H1 (cell line): Measurements from ENCODE around the gene VARS2. TPM values are rescaled to one million over a fixed set of nuclear protein-coding genes. Genes with fewer than 3 reads are reported as not detected.

ENCODE experiments used
- CTCF ChIA-PET: fragments of 300-600 bp; sonication (Branson Sonifier 250); formaldehyde crosslinking; loops from one replicate; lab custom pipeline; 2021; ENCODE audit not compliant: partially characterized antibody; lab: Charles Lee
- POLR2A ChIA-PET: fragments of 300-600 bp; sonication (Branson Sonifier 250); formaldehyde crosslinking; loops from one replicate; lab custom pipeline; 2021; ENCODE audit warnings: inconsistent platforms; ENCODE audit not compliant: partially characterized antibody; lab: Charles Lee
- DNase-seq, 2 experiments: peaks; one replicate each; pipeline versions ENCODE4 v3.0.0 to v3.0.0-alpha.2; 2010 to 2022; ENCODE audit warnings: low spot score in 2 of 2, low read depth in 1 of 2, mixed read lengths in 1 of 2
- FAIRE-seq: peaks from 2 replicates; lab custom pipeline; 2011; peaks lifted over from hg19 to GRCh38; lab: Jason Lieb, UNC
- H2AFZ ChIP-seq: 2 replicates; pipeline ENCODE4 v1.8.1; 2012; ENCODE audit warnings: low read length, inconsistent platforms
- H2AK5ac ChIP-seq: 2 replicates; pipeline ENCODE4 v1.6.1; 2013; ENCODE audit warnings: low read depth, low read length
- H2BK120ac ChIP-seq: replicated peaks from 2 replicates; pipeline ENCODE3; 2013; ENCODE audit warnings: low read depth, low read length, inconsistent platforms
- H2BK12ac ChIP-seq: 2 replicates; pipeline ENCODE4 v1.6.1; 2013; ENCODE audit warnings: low read depth, low read length
- H2BK15ac ChIP-seq: 2 replicates; pipeline ENCODE4 v1.6.1; 2013; ENCODE audit warnings: low read length
- H2BK20ac ChIP-seq: 2 replicates; pipeline ENCODE4 v1.6.1; 2013; ENCODE audit warnings: low read length
- H2BK5ac ChIP-seq: 2 replicates; pipeline ENCODE4 v1.6.1; 2013; ENCODE audit warnings: low read depth, low read length
- H3K14ac ChIP-seq: 2 replicates; pipeline ENCODE4 v1.6.1; 2013; ENCODE audit warnings: inconsistent platforms; ENCODE audit not compliant: insufficient read length
- H3K18ac ChIP-seq: 2 replicates; pipeline ENCODE4 v1.6.1; 2013; ENCODE audit warnings: low read length; ENCODE audit errors: extremely low read depth
- H3K23ac ChIP-seq: 2 replicates; pipeline ENCODE4 v1.6.1; 2013; ENCODE audit warnings: inconsistent platforms; ENCODE audit not compliant: insufficient read length
- H3K23me2 ChIP-seq: 2 replicates; pipeline ENCODE4 v1.6.1; 2013; ENCODE audit warnings: low read depth, low read length
- H3K27ac ChIP-seq: 2 replicates; pipeline ENCODE4 v1.6.1; 2011; ENCODE audit warnings: low read depth, low read length, inconsistent platforms
- H3K27me3 ChIP-seq, 4 experiments: replicated peaks in 1 of 4; 1 replicate in 1 of 4; 2 replicates in 3 of 4; pipeline versions ENCODE4 v1.6.1 to v1.8.1; 2011 to 2013; ENCODE audit warnings: low read length in 3 of 4, mild to moderate bottlenecking in 3 of 4, inconsistent platforms in 2 of 4, mixed read lengths in 2 of 4, moderate library complexity in 1 of 4; ENCODE audit not compliant: control insufficient read depth in 3 of 4, insufficient read depth in 3 of 4; ENCODE audit errors: extremely low read depth in 1 of 4
- H3K36me3 ChIP-seq, 4 experiments: 2 replicates each; pipeline versions ENCODE4 v1.6.1 to v1.8.1; 2011 to 2013; ENCODE audit warnings: mild to moderate bottlenecking in 4 of 4, low read length in 3 of 4, moderate library complexity in 2 of 4, control low read depth in 1 of 4, inconsistent platforms in 1 of 4; ENCODE audit not compliant: insufficient read depth in 4 of 4, control insufficient read depth in 2 of 4
- H3K4ac ChIP-seq: replicated peaks from 2 replicates; pipeline ENCODE3; 2013; ENCODE audit warnings: low read length, low read depth, mixed read lengths, inconsistent platforms; ENCODE audit not compliant: insufficient read length
- H3K4me1 ChIP-seq, 4 experiments: replicated peaks in 1 of 4; 1 replicate in 1 of 4; 2 replicates in 3 of 4; pipeline versions ENCODE4 v1.6.1 to v1.8.1; 2011 to 2013; ENCODE audit warnings: low read length in 3 of 4, inconsistent platforms in 2 of 4, mixed read lengths in 1 of 4; ENCODE audit not compliant: insufficient read depth in 4 of 4, control insufficient read depth in 3 of 4
- H3K4me2 ChIP-seq, 2 experiments: 2 replicates each; pipeline versions ENCODE4 v1.6.1 to v1.8.1; 2011 to 2013; ENCODE audit warnings: low read depth in 2 of 2, low read length in 2 of 2, control low read depth in 1 of 2, inconsistent platforms in 1 of 2, mild to moderate bottlenecking in 1 of 2; ENCODE audit not compliant: insufficient read depth in 1 of 2
- H3K4me3 ChIP-seq, 4 experiments: fragments of 200-600, 300-600 bp in 1 of 4; sonication (generic), shearing (Covaris generic), sonication (Bioruptor Twin) in 1 of 4; 2 replicates each; pipeline versions ENCODE4 v1.5.1 to v1.8.1; 2011 to 2016; ENCODE audit warnings: low read length in 4 of 4, low read depth in 3 of 4, control low read depth in 2 of 4, inconsistent platforms in 2 of 4, mild to moderate bottlenecking in 2 of 4, mixed read lengths in 1 of 4, moderate library complexity in 1 of 4; ENCODE audit not compliant: insufficient read depth in 2 of 4; ENCODE audit errors: extremely low read depth in 1 of 4
- H3K56ac ChIP-seq: replicated peaks from 2 replicates; pipeline ENCODE3; 2013; ENCODE audit warnings: low read depth, mild to moderate bottlenecking, mixed read lengths, low read length, inconsistent platforms; ENCODE audit not compliant: insufficient read length
- H3K79me1 ChIP-seq: 2 replicates; pipeline ENCODE4 v1.6.1; 2013; ENCODE audit warnings: low read depth, low read length, control low read depth
- H3K79me2 ChIP-seq, 2 experiments: 2 replicates each; pipeline versions ENCODE4 v1.6.1 to v1.8.1; 2012 to 2013; ENCODE audit warnings: low read length in 2 of 2, mild to moderate bottlenecking in 2 of 2, inconsistent platforms in 1 of 2; ENCODE audit not compliant: insufficient read depth in 2 of 2, control insufficient read depth in 1 of 2
- H3K9ac ChIP-seq, 4 experiments: replicated peaks in 1 of 4; 1 replicate in 1 of 4; 2 replicates in 3 of 4; pipeline versions ENCODE4 v1.6.1 to v1.8.1; 2011 to 2013; ENCODE audit warnings: low read depth in 3 of 4, low read length in 3 of 4, control low read depth in 2 of 4, mild to moderate bottlenecking in 2 of 4, moderate library complexity in 2 of 4, inconsistent platforms in 1 of 4; ENCODE audit errors: extremely low read depth in 1 of 4
- H3K9me3 ChIP-seq, 2 experiments: 2 replicates each; pipeline versions ENCODE4 v1.6.1 to v1.8.1; 2012 to 2013; ENCODE audit warnings: mild to moderate bottlenecking in 2 of 2, moderate library complexity in 2 of 2, control low read depth in 1 of 2, inconsistent platforms in 1 of 2, low read depth in 1 of 2, low read length in 1 of 2, mixed read lengths in 1 of 2; ENCODE audit not compliant: insufficient read depth in 2 of 2
- H4K20me1 ChIP-seq, 2 experiments: replicated peaks in 1 of 2; 2 replicates each; pipeline versions ENCODE3 to v1.8.1; 2011 to 2013; ENCODE audit warnings: inconsistent platforms in 2 of 2, low read length in 2 of 2, mild to moderate bottlenecking in 1 of 2; ENCODE audit not compliant: insufficient read depth in 2 of 2, control insufficient read depth in 1 of 2
- H4K5ac ChIP-seq: 2 replicates; pipeline ENCODE4 v1.6.1; 2013; ENCODE audit warnings: low read length, low read depth, mixed read lengths, inconsistent platforms; ENCODE audit not compliant: insufficient read length
- H4K8ac ChIP-seq: 2 replicates; pipeline ENCODE4 v1.8.0; 2013; ENCODE audit warnings: mild to moderate bottlenecking, moderate library complexity, low read length, inconsistent platforms; ENCODE audit not compliant: insufficient read depth; ENCODE audit errors: extremely low read depth
- H4K91ac ChIP-seq: replicated peaks from 2 replicates; pipeline ENCODE3; 2013; ENCODE audit warnings: low read length, mixed read lengths, inconsistent platforms; ENCODE audit not compliant: insufficient read length
- CBX5 ChIP-seq: fragments of 300-800, 300-1000 bp; sonication (generic); IDR thresholded peaks from 2 replicates; pipeline ENCODE4 v1.7.1; 2016; ENCODE audit warnings: antibody characterized with exemption, low read length, low read depth
- CREB1 ChIP-seq: IDR thresholded peaks from 2 replicates; pipeline ENCODE4 v1.6.1; 2012; ENCODE audit warnings: inconsistent platforms
- GTF2F1 ChIP-seq: IDR thresholded peaks from 2 replicates; pipeline ENCODE4 v1.6.1; 2012; ENCODE audit warnings: low read depth, low read length, improper control_type of control experiment, borderline replicate concordance
- HDAC2 ChIP-seq, 2 experiments: fragments of 300-600 bp in 1 of 2; sonication (generic) in 1 of 2; IDR thresholded peaks; 2 replicates each; pipeline ENCODE4 v1.6.1; 2011 to 2012; ENCODE audit warnings: low read depth in 2 of 2, low read length in 2 of 2, mild to moderate bottlenecking in 2 of 2, moderate library complexity in 2 of 2, borderline replicate concordance in 1 of 2, inconsistent platforms in 1 of 2
- KDM4A ChIP-seq: IDR thresholded peaks from one replicate; pipeline ENCODE4 v1.7.1; 2012; ENCODE audit warnings: low read depth, mild to moderate bottlenecking, moderate library complexity, low read length, inconsistent platforms; ENCODE audit not compliant: severe bottlenecking
- MAFK ChIP-seq: IDR thresholded peaks from 2 replicates; pipeline ENCODE4 v1.6.1; 2012; ENCODE audit warnings: low read depth, mild to moderate bottlenecking, improper control_type of control experiment, low read length
- PHF8 ChIP-seq: fragments of 200-600 bp; sonication (generic); conservative IDR thresholded peaks from 2 replicates; pipeline ENCODE4 v1.7.1; 2012; ENCODE audit warnings: low read depth, mild to moderate bottlenecking, inconsistent platforms, low read length, moderate library complexity
- POLR2A ChIP-seq, 2 experiments: IDR thresholded peaks; 1 replicate in 1 of 2; 2 replicates in 1 of 2; pipeline ENCODE4 v1.6.1; 2011; ENCODE audit warnings: low read depth in 2 of 2, low read length in 2 of 2, mild to moderate bottlenecking in 2 of 2; ENCODE audit errors: control extremely low read depth in 1 of 2
- POU5F1 ChIP-seq: IDR thresholded peaks from 2 replicates; pipeline ENCODE4 v1.6.1; 2011; ENCODE audit warnings: low read depth, mild to moderate bottlenecking, low read length, moderate library complexity
- RBBP5 ChIP-seq: IDR thresholded peaks from 2 replicates; pipeline ENCODE4 v1.7.1; 2012; ENCODE audit warnings: low read depth, mild to moderate bottlenecking, inconsistent platforms, low read length, moderate library complexity, borderline replicate concordance
- RXRA ChIP-seq: IDR thresholded peaks from 2 replicates; pipeline ENCODE4 v1.6.1; 2011; ENCODE audit warnings: low read depth, mild to moderate bottlenecking, low read length, moderate library complexity; ENCODE audit not compliant: insufficient read depth
- TCF12 ChIP-seq: IDR thresholded peaks from 2 replicates; pipeline ENCODE4 v1.6.1; 2011; ENCODE audit warnings: low read depth, mild to moderate bottlenecking, low read length
- WGBS, 2 experiments: shearing (Covaris generic) in 1 of 2; methylation state at CpG; one replicate each; pipeline versions ENCODE4 v1.1.6 to v1.1.7; 2013 to 2015; ENCODE audit warnings: low lambda C conversion rate in 2 of 2, mixed read lengths in 2 of 2, inconsistent platforms in 1 of 2, low coverage in 1 of 2, missing lambda C conversion rate in 1 of 2; ENCODE audit not compliant: insufficient replicate concordance in 2 of 2, insufficient coverage in 1 of 2, insufficient read length in 1 of 2; ENCODE audit errors: extremely low coverage in 1 of 2, missing lambda C conversion rate in 1 of 2; 5-methylcytosine and 5-hydroxymethylcytosine counted together
- polyA plus RNA-seq, 7 experiments: library from polyadenylated mRNA; depleted of rRNA in 3 of 7; stranded (reverse) in 5 of 7; unstranded in 2 of 7; fragments of >200 nt in 5 of 7; fragments of 200-250 nt in 2 of 7; gene quantifications; 1 replicate in 5 of 7; 2 replicates in 1 of 7; 4 replicates in 1 of 7; pipeline versions ENCODE4 v1.2.1 to v1.2.3, GENCODE V29; 2011 to 2013; ENCODE audit warnings: missing spikeins in 2 of 7, mixed read lengths in 2 of 7
- total RNA-seq: library from RNA; stranded (reverse); fragmentation: NEBNext Ultra II Directional; extraction: Animal tissue kit (Norgen Biotek cat#: 25700); gene quantifications from 2 replicates; pipeline ENCODE4 v1.2.1, GENCODE V29; 2021
- TF ChIP-seq, protein P1 (sequence below): IDR thresholded peaks from 2 replicates; pipeline ENCODE4 v1.6.1; 2012; ENCODE audit warnings: low read length, inconsistent platforms

The VARS2 gene
- total and polyA plus RNA-seq, 2 of the 8 experiments (the other 6 are each of a cell fraction or from before 2014, with no cell fraction given): 26.8 to 47.7 TPM

GRCh38 chr6:30972816-30973215 lies 58.8 kb downstream of the VARS2 start:
- no peaks in the 10 kb centered on the region for H3K79me2 ChIP-seq
- no peak overlapping the region for H3K4me2 ChIP-seq
- H3K79me1 ChIP-seq: no peaks in the 10 kb centered on the region
- no peak overlapping the region for H4K5ac ChIP-seq
- H3K23me2 ChIP-seq: no peaks in the 10 kb centered on the region
- H3K4me1 ChIP-seq: peaks cover 0 to 4% (median 0%) of the 10 kb centered on the region in 4 experiments; a peak in 1 of 7 replicates
- H3K56ac ChIP-seq: no peak overlapping the region
- no peak overlapping the region for H2BK5ac ChIP-seq
- CTCF ChIA-PET: interaction anchor here (0.8 to 4.0 kb wide), 7 partner anchors 9 to 106 kb away, joined by 3 to 18 read pairs (median 3); no protein-coding TSS in a partner anchor
- no peak overlapping the region for H2BK15ac ChIP-seq
- H2AK5ac ChIP-seq: no peak overlapping the region
- no peak overlapping the region for H3K18ac ChIP-seq
- H3K9ac ChIP-seq: no peak overlapping the region
- 0 out of 2 replicates have a peak overlapping the region, but pooled peaks have one; percentile 33 for H2BK12ac ChIP-seq
- no peak overlapping the region for H3K4ac ChIP-seq
- no peak overlapping the region for H4K91ac ChIP-seq
- H3K4me3 ChIP-seq: no peak overlapping the region
- POLR2A ChIA-PET: interaction anchor here (0.8 to 1.4 kb wide), 2 partner anchors 31 to 46 kb away, joined by 3 read pairs; no protein-coding TSS in a partner anchor
- no peaks in the 10 kb centered on the region for H3K36me3 ChIP-seq
- H3K14ac ChIP-seq: no peak overlapping the region
- no peak overlapping the region for H4K8ac ChIP-seq
- 85% methylated on average over 4 of the region's 4 CpGs; no CpG with 5 or more reads in 1 of the 2 experiments for WGBS, 2 experiments
- no peaks in the 10 kb centered on the region for H3K27me3 ChIP-seq
- no peak overlapping the region for H2BK120ac ChIP-seq
- DNase-seq: no peak
- H3K9me3 ChIP-seq: no peaks in the 10 kb centered on the region
- FAIRE-seq: no peak
- no peak overlapping the region for H3K27ac ChIP-seq
- H2AFZ ChIP-seq: no peak overlapping the region
- H3K23ac ChIP-seq: no peak overlapping the region
- H4K20me1 ChIP-seq: no peaks in the 10 kb centered on the region
- H2BK20ac ChIP-seq: no peak overlapping the region
- no peak for TF ChIP-seq RBBP5
- no peak for TF ChIP-seq CREB1
- no peak for TF ChIP-seq POLR2A (IDR thresholded peaks at IDR 0.05; ENCODE audit: control extremely low read depth in 1 of 2, low read depth in 2 of 2, low read length in 2 of 2)
- TF ChIP-seq TCF12: no peak
- no peak for TF ChIP-seq RXRA
- no peak for TF ChIP-seq KDM4A
- TF ChIP-seq MAFK: no peak
- TF ChIP-seq CBX5: no peak
- TF ChIP-seq HDAC2 (IDR thresholded peaks at IDR 0.05; ENCODE audit: borderline replicate concordance in 1 of 2, low read depth in 2 of 2, low read length in 2 of 2): no peak
- TF ChIP-seq PHF8: no peak
- no peak for TF ChIP-seq POU5F1
- TF ChIP-seq GTF2F1: no peak
- TF ChIP-seq, protein P1, sequence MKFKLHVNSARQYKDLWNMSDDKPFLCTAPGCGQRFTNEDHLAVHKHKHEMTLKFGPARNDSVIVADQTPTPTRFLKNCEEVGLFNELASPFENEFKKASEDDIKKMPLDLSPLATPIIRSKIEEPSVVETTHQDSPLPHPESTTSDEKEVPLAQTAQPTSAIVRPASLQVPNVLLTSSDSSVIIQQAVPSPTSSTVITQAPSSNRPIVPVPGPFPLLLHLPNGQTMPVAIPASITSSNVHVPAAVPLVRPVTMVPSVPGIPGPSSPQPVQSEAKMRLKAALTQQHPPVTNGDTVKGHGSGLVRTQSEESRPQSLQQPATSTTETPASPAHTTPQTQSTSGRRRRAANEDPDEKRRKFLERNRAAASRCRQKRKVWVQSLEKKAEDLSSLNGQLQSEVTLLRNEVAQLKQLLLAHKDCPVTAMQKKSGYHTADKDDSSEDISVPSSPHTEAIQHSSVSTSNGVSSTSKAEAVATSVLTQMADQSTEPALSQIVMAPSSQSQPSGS: no peak
